HG03575 (cell line): Measurements from ENCODE around the gene MRC2.

Experiments used
- ATAC-seq: cut with Tn5 transposase; IDR thresholded peaks from one replicate; pipeline ENCODE4 v1.9.1; 2021; ENCODE audit not compliant: unreplicated experiment, insufficient number of reproducible peaks, low FRiP score; ENCODE audit errors: extremely low read depth

Gene MRC2

GRCh38 chr17:62727916-62728672 lies 100.6 kb downstream of the MRC2 start:
- no peak for ATAC-seq

DNA sequence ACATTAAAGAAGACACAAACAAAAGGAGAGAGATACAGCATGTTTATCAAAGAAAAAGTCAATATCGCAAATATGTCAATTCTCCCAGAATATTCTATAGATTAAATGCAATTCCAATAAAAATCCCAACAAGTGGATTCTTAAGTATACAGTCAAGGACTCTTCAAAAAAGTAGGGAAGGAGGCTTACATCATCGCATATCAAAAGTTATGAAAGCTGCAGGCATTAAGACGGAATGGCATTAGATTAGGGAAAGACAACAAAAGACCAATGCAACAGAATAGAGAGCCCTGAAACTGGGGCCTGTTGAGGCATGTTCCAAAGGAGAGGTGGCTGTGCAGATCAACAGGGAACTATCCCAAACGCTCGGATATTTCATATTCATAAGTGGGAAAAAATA lies 104.7 kb downstream of the MRC2 start:
- ATAC-seq: no peak

GRCh38 chr17:62735044-62735651 lies 107.7 kb downstream of the MRC2 start:
- ATAC-seq: no peak

GRCh38 chr17:62737513-62737912 lies 110.0 kb downstream of the MRC2 start:
- ATAC-seq: no peak

DNA sequence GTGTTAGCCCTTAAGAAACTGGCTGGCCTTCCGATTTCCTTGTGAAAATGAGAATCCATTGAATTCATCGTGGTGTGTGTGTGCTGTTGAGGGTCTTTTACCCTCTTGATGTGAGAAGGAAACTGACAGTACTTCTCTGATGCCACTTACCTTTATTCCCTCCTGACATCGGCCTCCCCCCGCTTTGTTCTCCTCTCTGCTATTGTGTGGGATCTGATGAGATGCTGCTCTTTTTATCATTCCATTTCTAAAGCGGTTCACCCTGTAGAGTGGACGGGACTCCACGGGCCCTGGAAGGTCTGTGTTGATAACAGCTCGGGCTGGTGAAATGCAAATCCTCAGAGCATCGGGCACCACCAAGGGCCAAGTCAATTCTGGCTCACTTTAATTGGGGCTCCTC lies 110.8 kb downstream of the MRC2 start:
- ATAC-seq: no peak

- no peak for ATAC-seq
Measured at GRCh38 chr17:62739645-62740388, 112.3 kb downstream of the MRC2 start.

DNA sequence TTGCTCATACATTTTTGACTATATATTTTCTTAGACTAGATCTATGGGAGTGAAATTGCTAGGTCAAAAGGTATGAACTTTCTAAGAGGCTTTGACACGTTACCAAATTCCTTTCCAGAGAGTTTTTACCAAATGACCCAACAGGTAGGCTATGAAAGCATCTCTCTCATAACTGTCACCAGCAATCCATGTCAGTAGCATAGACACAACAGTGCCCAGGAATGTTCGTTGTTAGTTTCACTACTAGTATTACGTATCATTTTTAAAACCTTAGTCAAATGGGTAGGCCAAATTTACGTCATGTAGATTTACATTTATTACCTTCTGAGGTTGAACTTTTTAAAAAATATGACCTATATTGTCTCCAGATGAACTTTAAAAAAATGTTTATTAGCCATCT lies 113.8 kb downstream of the MRC2 start:
- ATAC-seq: no peak
